Upper lobe of left lung (tissue), 4 donors: ENCODE measurements around the gene CCDC18.

Source experiments
- CTCF ChIP-seq, 6 experiments: fragments of 450-650 bp in 4 of 6; fragments of 200-600 bp in 2 of 6; sonication (generic) in 2 of 6; IDR thresholded peaks; one replicate each; pipeline ENCODE4 v1.5.1; 2016 to 2019; ENCODE audit warnings: antibody characterized with exemption in 6 of 6
- EP300 ChIP-seq, 4 donors: sonication (generic); formaldehyde crosslinking; IDR thresholded peaks; one replicate each; pipeline ENCODE4 v1.5.1; 2017; ENCODE audit warnings: antibody characterized with exemption in 4 of 4, control low read depth in 2 of 4
- POLR2A ChIP-seq, 4 donors: fragments of 450-650 bp; IDR thresholded peaks; one replicate each; pipeline ENCODE4 v1.5.1; 2016 to 2017; ENCODE audit warnings: antibody characterized with exemption in 4 of 4, mild to moderate bottlenecking in 2 of 4
- POLR2AphosphoS5 ChIP-seq, 2 donors: sonication (generic); formaldehyde crosslinking; IDR thresholded peaks; one replicate each; pipeline ENCODE4 v1.5.1; 2017; ENCODE audit warnings: antibody characterized with exemption in 2 of 2

GRCh38 chr1:93239863-93240262, 59.3 kb downstream of the CCDC18 start:
- TF ChIP-seq CTCF (IDR thresholded peaks at IDR 0.05) (no peak), POLR2A (IDR thresholded peaks at IDR 0.05) (no peak), EP300 (IDR thresholded peaks at IDR 0.05) (no peak), POLR2AphosphoS5 (IDR thresholded peaks at IDR 0.05) (no peak)
